Measurements from ENCODE around the gene RDX. TPM values are rescaled to one million over a fixed set of nuclear protein-coding genes. Genes with fewer than 3 reads are reported as not detected.

RDX gene
- total and polyA plus RNA-seq, 9 of the 15 experiments (the other 6 are each of a cell fraction or from before 2014, with no cell fraction given): 35.6 to 62.1 (median 54.3) TPM

DNA sequence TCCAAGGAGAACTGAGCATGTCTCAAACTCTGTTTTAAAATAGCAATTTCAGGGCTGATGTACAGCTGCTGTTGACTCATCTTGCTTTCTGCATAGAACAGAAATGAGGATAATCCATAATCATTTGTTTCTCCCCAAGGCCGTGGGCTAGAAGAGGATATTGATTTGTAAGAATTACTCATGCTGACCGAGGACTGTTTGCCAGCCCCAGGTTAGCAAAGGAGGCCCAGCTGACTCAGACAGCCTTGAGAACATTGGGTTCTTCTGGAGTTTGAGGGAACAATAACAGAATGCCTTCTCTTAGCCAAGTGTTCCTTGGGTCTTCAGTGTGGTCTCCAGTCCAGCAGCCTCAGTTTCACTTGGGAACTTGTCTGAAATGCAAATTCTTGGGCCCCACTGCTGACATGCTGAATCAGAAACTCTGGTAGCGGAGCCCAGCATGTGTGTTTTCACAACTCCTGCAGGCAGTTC, 111.3 kb downstream of the RDX start (continued):
- no peak for TF ChIP-seq ZBTB1 (CRISPR knock-in tag; IDR thresholded peaks at IDR 0.05; ENCODE audit: borderline replicate concordance, low read depth)
- no peak for TF ChIP-seq ZKSCAN3 (CRISPR knock-in tag; IDR thresholded peaks at IDR 0.05)

GRCh38 chr11:110184456-110184855, 112.0 kb downstream of the RDX start:
- no peaks in the 10 kb centered on the region for H3K79me2 ChIP-seq (ENCODE audit: control insufficient read depth, insufficient read depth, low read length)
- no peak overlapping the region for H2AFZ ChIP-seq (ENCODE audit: low read depth, low read length)
- DNase-seq (ENCODE audit: extremely low read depth in 1 of 4, low spot score in 3 of 4) (no peak), ATAC-seq (no peak), FAIRE-seq (no peak)
- H3K4me2 ChIP-seq (ENCODE audit: insufficient read depth, low read length): no peak overlapping the region
- POLR2A ChIA-PET: no interaction called here
- no peak overlapping the region for H3K4me3 ChIP-seq
- intact Hi-C loops (cut with micrococcal nuclease): no loop called here
- no peaks in the 10 kb centered on the region for H3K4me1 ChIP-seq (replicated peaks in 1 of 2; ENCODE audit: control insufficient read depth in 2 of 2, insufficient read depth in 2 of 2, low read length in 2 of 2)
- BruUV-seq (replicated peaks): no TSS peak
- in situ Hi-C loops (cut with MboI): loop anchor here (25.0 kb wide), 1 partner anchor 1053 kb away; the partner anchor contains the start of gene POU2AF2
- CTCF ChIA-PET (ENCODE audit: low intra/inter-chr PET ratio): no interaction called here
- no peaks in the 10 kb centered on the region for H3K9me3 ChIP-seq (replicated peaks; ENCODE audit: control insufficient read depth, insufficient read depth, low read depth, low read length)
- H3K27me3 ChIP-seq (ENCODE audit: control insufficient read depth in 2 of 2, insufficient read depth in 2 of 2, low read length in 2 of 2): peaks cover 0 to 11% of the 10 kb centered on the region in 2 experiments; a peak in 1 of 5 replicates
- TF ChIP-seq TAF1 (IDR thresholded peaks at IDR 0.05; ENCODE audit: control insufficient read depth, extremely low read depth, insufficient read depth, low read length, severe bottlenecking): no peak
- no peak for TF ChIP-seq ZBTB34 (CRISPR knock-in tag; IDR thresholded peaks at IDR 0.05)
- no peak for TF ChIP-seq MBD1 (CRISPR knock-in tag; IDR thresholded peaks at IDR 0.05)
- no peak for TF ChIP-seq PCBP2 (IDR thresholded peaks at IDR 0.05; ENCODE audit: low read depth, low read length, poor library complexity, severe bottlenecking)
- no peak for TF ChIP-seq NR4A1 (CRISPR knock-in tag; IDR thresholded peaks at IDR 0.05)
- TF ChIP-seq NR4A1 (tag; IDR thresholded peaks at IDR 0.05): no peak
- no peak for TF ChIP-seq NEUROD1 (IDR thresholded peaks at IDR 0.05; ENCODE audit: borderline replicate concordance, low read depth, low read length, partially characterized antibody)
- TF ChIP-seq HNRNPLL (IDR thresholded peaks at IDR 0.05; ENCODE audit: low read depth, low read length, poor library complexity, severe bottlenecking): no peak
- no peak overlapping the region for H3K9ac ChIP-seq (ENCODE audit: insufficient read depth in 1 of 2, low read depth in 2 of 2, low read length in 2 of 2)
- no peaks in the 10 kb centered on the region for H3K9me1 ChIP-seq (ENCODE audit: control insufficient read depth, insufficient read depth, low read length)
- WGBS (ENCODE audit: insufficient coverage, low coverage, missing lambda C conversion rate): 22% methylated on average over 7 of the region's 7 CpGs
- no peaks in the 10 kb centered on the region for H4K20me1 ChIP-seq (replicated peaks; ENCODE audit: control insufficient read depth, insufficient read depth, low read length)
- H3K36me3 ChIP-seq (ENCODE audit: control insufficient read depth, insufficient read depth, low read length): no peaks in the 10 kb centered on the region
- no peak overlapping the region for H3K27ac ChIP-seq (ENCODE audit: extremely low read depth, low read depth, low read length)

Data from K562 (cell line).